Mucosa of descending colon (tissue), 3 donors: Measurements from ENCODE around the gene TANK. TPM values are rescaled to one million over a fixed set of nuclear protein-coding genes. Genes with fewer than 3 reads are reported as not detected.
"Not testable (repeated sequence)": the region's sequence is repeated elsewhere in the genome, so short reads cannot be mapped to it uniquely, and the experiment has no call there.

Source experiments
- ATAC-seq: fragments of 200-7000 bp; cut with Tn5 transposase; one replicate; pipeline ENCODE4 v1.9.1; 2020; ENCODE audit warnings: mild to moderate bottlenecking, moderate library complexity
- DNase-seq, 3 donors: peaks; one replicate each; pipeline ENCODE4 v3.0.0-alpha.2; 2020
- H3K36me3 ChIP-seq: fragments of 200-600 bp; one replicate; pipeline ENCODE4 v1.8.0; 2021; ENCODE audit warnings: low read depth, mild to moderate bottlenecking
- H3K4me1 ChIP-seq: fragments of 200-600 bp; one replicate; pipeline ENCODE4 v1.8.0; 2021; ENCODE audit warnings: low read depth, mild to moderate bottlenecking
- H3K4me3 ChIP-seq: fragments of 200-600 bp; one replicate; pipeline ENCODE4 v1.8.0; 2021; ENCODE audit warnings: mild to moderate bottlenecking
- H3K9me3 ChIP-seq: fragments of 200-600 bp; one replicate; pipeline ENCODE4 v1.8.0; 2021; ENCODE audit warnings: mild to moderate bottlenecking
- intact Hi-C, 2 donors: fragments of 100-400 bp; cut with DNase I in 1 of 2; cut with micrococcal nuclease in 1 of 2; formaldehyde crosslinking; loops; one replicate each; pipeline versions ENCODE4 v1.11.0 to v1.11.1; 2022; cut with DNase I, micrococcal nuclease
- total RNA-seq, 3 donors: library from RNA; stranded (reverse); fragmentation: NEBNext Ultra II Directional in 2 of 3; extraction: Animal tissue kit (Norgen Biotek cat#: 25700) in 2 of 3; gene quantifications; one replicate each; pipeline versions ENCODE4 v1.2.1 to v1.2.4, GENCODE V29; 2021 to 2023
- TF ChIP-seq, protein P1 (sequence below): fragments of 200-600 bp; IDR thresholded peaks from one replicate; pipeline ENCODE4 v1.8.0; 2022; ENCODE audit warnings: antibody characterized with exemption, mild to moderate bottlenecking
- donor health status: DM: no; HTN: no; CAD: no; lungs with moderate emphysema.
- donor health status: DM: no; HTN: no; CAD: no.
- donor health status: DM: no; HTN: yes; CAD: no.

Gene TANK
- total RNA-seq, 3 donors from 2014 or later, result 57.2 to 77.6 (median 57.2) TPM

DNA sequence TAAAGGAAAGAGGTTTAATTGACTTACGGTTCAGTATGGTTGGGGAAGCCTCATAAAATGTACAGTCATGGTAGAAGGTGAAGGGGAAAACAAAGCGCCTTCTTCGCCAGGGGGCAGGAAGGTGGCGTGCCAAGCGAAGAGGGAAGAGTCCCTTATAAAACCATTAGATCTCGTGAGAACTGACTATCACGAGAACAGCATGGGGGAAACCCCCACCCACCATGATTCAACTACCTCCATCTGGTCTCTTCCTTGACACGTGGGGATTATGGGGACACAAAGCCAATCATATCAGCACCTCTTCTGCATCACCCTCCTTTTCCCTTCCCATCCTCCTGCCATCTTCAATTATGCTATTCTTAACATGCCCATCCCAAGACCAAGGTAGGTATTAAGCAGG, 29.9 kb upstream of the TANK start:
- Histone ChIP-seq H3K9me3 (no peaks in the 10 kb centered on the region), H3K4me3 (no peak overlapping the region), H3K4me1 (peaks cover 6% of the 10 kb centered on the region), H3K36me3 (no peaks in the 10 kb centered on the region)
- TF ChIP-seq, protein P1, sequence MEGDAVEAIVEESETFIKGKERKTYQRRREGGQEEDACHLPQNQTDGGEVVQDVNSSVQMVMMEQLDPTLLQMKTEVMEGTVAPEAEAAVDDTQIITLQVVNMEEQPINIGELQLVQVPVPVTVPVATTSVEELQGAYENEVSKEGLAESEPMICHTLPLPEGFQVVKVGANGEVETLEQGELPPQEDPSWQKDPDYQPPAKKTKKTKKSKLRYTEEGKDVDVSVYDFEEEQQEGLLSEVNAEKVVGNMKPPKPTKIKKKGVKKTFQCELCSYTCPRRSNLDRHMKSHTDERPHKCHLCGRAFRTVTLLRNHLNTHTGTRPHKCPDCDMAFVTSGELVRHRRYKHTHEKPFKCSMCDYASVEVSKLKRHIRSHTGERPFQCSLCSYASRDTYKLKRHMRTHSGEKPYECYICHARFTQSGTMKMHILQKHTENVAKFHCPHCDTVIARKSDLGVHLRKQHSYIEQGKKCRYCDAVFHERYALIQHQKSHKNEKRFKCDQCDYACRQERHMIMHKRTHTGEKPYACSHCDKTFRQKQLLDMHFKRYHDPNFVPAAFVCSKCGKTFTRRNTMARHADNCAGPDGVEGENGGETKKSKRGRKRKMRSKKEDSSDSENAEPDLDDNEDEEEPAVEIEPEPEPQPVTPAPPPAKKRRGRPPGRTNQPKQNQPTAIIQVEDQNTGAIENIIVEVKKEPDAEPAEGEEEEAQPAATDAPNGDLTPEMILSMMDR, result no peak
- intact Hi-C loops, result no loop called here
- DNase-seq, result no peak
- ATAC-seq, result no peak

DNA sequence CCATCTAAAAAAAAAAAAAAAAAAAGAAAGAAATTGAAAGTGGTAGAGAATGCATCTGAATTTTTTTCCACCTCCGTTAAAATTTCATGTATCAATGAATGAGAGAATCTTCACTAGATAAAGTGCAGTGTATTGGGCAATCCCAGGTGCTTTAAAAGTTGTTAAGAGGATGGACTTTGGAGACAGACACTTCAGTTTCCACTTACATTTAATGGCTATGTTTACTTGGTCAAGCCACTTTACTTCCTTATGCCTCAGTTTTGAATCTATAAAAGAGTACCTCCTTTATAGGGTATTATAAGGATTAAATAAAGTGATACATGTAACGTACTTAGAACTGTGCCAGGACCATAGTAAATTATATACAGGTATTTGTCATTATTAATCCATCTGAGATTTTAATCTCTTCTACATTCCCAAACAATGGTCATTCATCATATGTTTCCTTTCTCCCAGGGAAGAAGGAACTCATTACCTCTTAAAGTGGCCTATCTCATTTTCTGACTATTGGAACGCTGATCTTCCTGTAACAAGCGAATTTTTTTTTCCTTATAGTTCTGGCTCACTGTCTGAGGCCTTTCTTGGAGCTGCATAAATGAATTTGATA, 29.1 kb upstream of the TANK start:
- TF ChIP-seq, protein P1, result no peak
- intact Hi-C loops, result no loop called here
- Histone ChIP-seq H3K36me3 (no peaks in the 10 kb centered on the region), H3K4me3 (no peak overlapping the region), H3K4me1 (peaks cover 7% of the 10 kb centered on the region), H3K9me3 (no peaks in the 10 kb centered on the region)
- DNase-seq (no peak), ATAC-seq (peak; percentile 82)

DNA sequence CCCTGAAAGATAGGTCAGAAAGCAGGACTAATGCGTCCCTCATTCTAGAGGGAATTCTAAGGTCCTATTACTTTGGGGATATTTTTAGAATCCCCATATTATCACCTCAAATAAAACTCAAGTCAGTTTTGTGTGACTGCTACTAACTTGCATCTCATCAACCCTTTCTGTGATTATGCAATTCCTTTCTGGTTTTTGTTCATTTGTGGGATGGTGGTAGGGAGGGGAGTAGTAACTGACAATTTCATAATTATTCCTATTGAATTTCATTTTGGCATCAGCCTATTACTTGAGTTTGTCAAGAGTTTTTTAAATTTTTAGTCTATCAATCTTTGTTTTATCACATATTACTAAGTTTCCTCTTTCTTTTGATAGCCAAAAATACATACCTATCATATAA, 28.4 kb upstream of the TANK start:
- Histone ChIP-seq H3K4me1 (peaks cover 7% of the 10 kb centered on the region), H3K4me3 (no peak overlapping the region), H3K9me3 (no peaks in the 10 kb centered on the region), H3K36me3 (no peaks in the 10 kb centered on the region)
- TF ChIP-seq, protein P1, result no peak
- intact Hi-C loops, result no loop called here
- ATAC-seq (no peak), DNase-seq (no peak)

DNA sequence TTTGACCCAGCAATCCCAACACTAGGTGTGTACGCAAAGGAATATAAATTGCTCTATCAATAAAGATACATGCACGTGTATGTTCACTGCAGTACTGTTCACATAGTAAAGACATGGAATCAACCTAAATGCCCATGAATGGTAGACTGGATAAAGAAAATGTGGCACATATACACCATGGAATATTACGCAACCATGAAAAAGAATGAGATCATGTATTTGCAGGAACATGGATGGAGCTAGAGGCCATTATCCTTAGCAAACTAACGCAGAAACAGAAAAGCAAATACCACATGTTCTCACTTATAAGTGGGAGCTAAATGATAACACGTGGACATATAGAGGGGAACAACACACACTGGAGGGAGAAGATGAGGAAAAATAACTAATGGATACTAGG, 27.8 kb upstream of the TANK start:
- H3K9me3 ChIP-seq, DNase-seq, ATAC-seq, H3K4me1 ChIP-seq, H3K4me3 ChIP-seq, intact Hi-C loops, H3K36me3 ChIP-seq: not testable (repeated sequence)

DNA sequence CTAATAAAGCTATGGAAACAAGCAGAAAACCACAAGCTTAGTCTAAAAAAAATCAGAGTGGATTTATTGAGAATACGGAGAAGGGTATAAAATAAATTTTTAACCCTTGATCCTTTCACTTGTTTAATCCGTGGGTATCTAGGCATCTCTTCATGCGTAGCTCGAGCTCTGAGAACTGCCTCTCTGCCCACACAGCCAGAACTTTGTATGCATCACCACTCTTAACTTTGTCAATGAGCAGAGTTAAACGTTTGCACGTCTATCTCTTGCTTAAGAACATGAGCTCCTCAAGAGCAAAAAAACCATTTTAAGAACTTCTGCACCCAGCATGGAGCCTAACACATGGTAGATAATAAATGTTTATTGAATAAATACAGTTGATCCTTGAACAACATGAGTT, 26.9 kb upstream of the TANK start:
- Histone ChIP-seq H3K36me3 (no peaks in the 10 kb centered on the region), H3K4me3 (no peak overlapping the region), H3K4me1 (peaks cover 7% of the 10 kb centered on the region), H3K9me3 (no peaks in the 10 kb centered on the region)
- DNase-seq (no peak), ATAC-seq (no peak)
- TF ChIP-seq, protein P1, result no peak
- intact Hi-C loops, result no loop called here

DNA sequence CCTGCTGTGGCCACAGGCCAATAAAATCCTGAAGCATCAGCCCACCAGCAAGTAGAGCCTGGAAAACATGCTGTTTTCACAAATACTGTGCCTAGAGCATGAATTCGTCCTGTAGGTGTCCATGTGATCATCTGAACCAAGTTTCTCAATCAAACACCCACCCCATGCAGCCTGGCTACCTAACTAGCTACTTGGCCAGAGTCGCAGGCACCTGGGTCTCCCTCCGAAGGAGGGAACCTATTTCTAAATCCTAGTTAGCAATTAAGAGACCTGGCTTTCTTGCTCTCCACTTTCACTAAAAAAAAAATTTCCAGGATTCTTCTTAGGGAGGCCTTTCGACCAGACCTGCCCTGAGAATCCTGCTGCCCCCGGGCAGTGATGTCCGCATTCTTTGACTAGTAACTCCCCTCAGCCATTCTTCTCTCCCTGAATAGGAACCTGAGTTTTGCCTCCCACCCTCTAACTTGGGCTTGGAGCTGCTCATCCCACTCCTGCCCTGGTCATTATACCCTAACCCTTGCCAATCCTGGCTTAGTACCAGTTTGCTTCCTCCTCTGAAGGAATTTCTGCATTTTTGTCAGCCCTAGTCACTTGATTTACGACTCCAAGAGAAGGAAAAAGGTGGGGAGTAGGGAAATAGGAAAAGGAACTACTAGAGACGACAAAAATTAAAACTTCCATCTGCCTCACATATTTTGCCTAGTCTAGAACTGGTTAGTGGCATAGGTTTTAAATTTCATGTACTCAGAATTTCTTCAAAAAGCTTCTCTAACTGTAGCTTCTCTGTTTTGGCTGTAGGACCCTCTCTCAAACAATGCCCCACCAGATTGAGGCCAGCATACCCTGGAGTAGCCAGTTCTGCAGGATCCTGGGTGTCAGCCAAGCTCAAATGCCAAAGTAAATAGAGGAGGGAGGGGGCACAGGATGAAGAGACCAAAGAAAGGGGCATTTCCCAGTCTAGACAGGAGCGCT, 25.4 kb upstream of the TANK start:
- Histone ChIP-seq H3K4me3 (no peak overlapping the region), H3K4me1 (peaks cover 7% of the 10 kb centered on the region), H3K36me3 (no peaks in the 10 kb centered on the region), H3K9me3 (no peaks in the 10 kb centered on the region)
- intact Hi-C loops, result no loop called here
- DNase-seq, result peak in 1 of 3 donors; percentile 55
- peak; percentile 32 for ATAC-seq
- TF ChIP-seq, protein P1, result no peak
